Tibial artery (tissue), 4 donors: ENCODE measurements around the gene AKT2.

Source experiments
- DNase-seq, 2 donors: peaks; one replicate each; pipeline ENCODE4 v3.0.0-alpha.2; 2019
- H3K27ac ChIP-seq, 2 donors: fragments of 200-600 bp; sonication (generic) in 1 of 2; 1 replicate in 1 of 2; 2 replicates in 1 of 2; pipeline ENCODE4 v1.5.1; 2018 to 2019; ENCODE audit warnings: mild to moderate bottlenecking in 1 of 2
- H3K27me3 ChIP-seq, 2 donors: fragments of 200-600 bp; sonication (generic) in 1 of 2; one replicate each; pipeline versions ENCODE4 v1.5.1 to v1.6.0; 2016 to 2019
- H3K36me3 ChIP-seq, 3 donors: fragments of 200-600 bp; sonication (generic) in 2 of 3; one replicate each; pipeline ENCODE4 v1.5.1; 2016 to 2019; ENCODE audit warnings: mild to moderate bottlenecking in 2 of 3
- H3K4me1 ChIP-seq, 4 donors: fragments of 200-600 bp; sonication (generic) in 2 of 4; 1 replicate in 3 of 4; 2 replicates in 1 of 4; pipeline ENCODE4 v1.5.1; 2016 to 2019
- H3K4me3 ChIP-seq, 2 donors: fragments of 200-600 bp; sonication (generic) in 1 of 2; 1 replicate in 1 of 2; 2 replicates in 1 of 2; pipeline ENCODE4 v1.5.1; 2018 to 2019; ENCODE audit warnings: mild to moderate bottlenecking in 2 of 2
- H3K9me3 ChIP-seq, 3 donors: fragments of 200-600 bp; sonication (generic) in 1 of 3; one replicate each; pipeline ENCODE4 v1.5.1; 2016 to 2019
- CTCF ChIP-seq, 2 experiments: fragments of 200-600 bp in 1 of 2; fragments of 450-650 bp in 1 of 2; IDR thresholded peaks; one replicate each; pipeline ENCODE4 v1.5.1; 2017 to 2019; ENCODE audit warnings: antibody characterized with exemption in 2 of 2, mild to moderate bottlenecking in 1 of 2, moderate library complexity in 1 of 2
- intact Hi-C: fragments of 100-400 bp; cut with DNase I; formaldehyde crosslinking; loops from one replicate; pipeline ENCODE4 v1.15.0; 2023; ENCODE audit warnings: low total_unique reads

Gene AKT2

GRCh38 chr19:40277356-40278059 is 7.6 kb downstream of the AKT2 start:
- Histone ChIP-seq H3K9me3 (no peaks in the 10 kb centered on the region), H3K36me3 (peaks cover 0 to 7% (median 6%) of the 10 kb centered on the region in 3 donors), H3K4me1 (peaks cover 0 to 70% (median 56%) of the 10 kb centered on the region in 4 donors), H3K27ac (no peak overlapping the region), H3K4me3 (no peak overlapping the region), H3K27me3 (no peaks in the 10 kb centered on the region)
- intact Hi-C loops, result no loop called here
- no peak for TF ChIP-seq CTCF (IDR thresholded peaks at IDR 0.05)
- DNase-seq, result peak in 1 of 2 donors; percentile 56

GRCh38 chr19:40274585-40275544 is 10.3 kb downstream of the AKT2 start:
- H3K9me3 ChIP-seq, result no peaks in the 10 kb centered on the region
- H3K27me3 ChIP-seq, result no peaks in the 10 kb centered on the region
- H3K4me1 ChIP-seq, result peaks cover 0 to 46% (median 38%) of the 10 kb centered on the region in 4 donors
- H3K36me3 ChIP-seq, result peaks cover 0 to 13% (median 0%) of the 10 kb centered on the region in 3 donors
- DNase-seq, result peak in 1 of 2 donors; percentile 61
- intact Hi-C loops, result no loop called here
- no peak overlapping the region for H3K27ac ChIP-seq
- no peak overlapping the region for H3K4me3 ChIP-seq
- no peak for TF ChIP-seq CTCF (IDR thresholded peaks at IDR 0.05)

- peak in 1 of 2 donors; percentile 25 for DNase-seq
- Histone ChIP-seq H3K4me3 (no peak overlapping the region), H3K4me1 (peaks cover 0 to 35% (median 27%) of the 10 kb centered on the region in 4 donors), H3K27me3 (no peaks in the 10 kb centered on the region), H3K36me3 (peaks cover 0 to 13% (median 4%) of the 10 kb centered on the region in 3 donors), H3K9me3 (no peaks in the 10 kb centered on the region), H3K27ac (no peak overlapping the region)
- intact Hi-C loops, result no loop called here
- TF ChIP-seq CTCF (IDR thresholded peaks at IDR 0.05), result no peak
These were observed 11.4 kb downstream of the AKT2 start for GRCh38 chr19:40273469-40274360.

- no peak for DNase-seq
- Histone ChIP-seq H3K9me3 (no peaks in the 10 kb centered on the region), H3K4me3 (no peak overlapping the region), H3K27ac (no peak overlapping the region), H3K27me3 (no peaks in the 10 kb centered on the region), H3K36me3 (peaks cover 0 to 20% (median 5%) of the 10 kb centered on the region in 3 donors), H3K4me1 (peaks cover 0 to 31% (median 18%) of the 10 kb centered on the region in 4 donors)
- intact Hi-C loops, result no loop called here
- no peak for TF ChIP-seq CTCF (IDR thresholded peaks at IDR 0.05)
These were observed 12.9 kb downstream of the AKT2 start for GRCh38 chr19:40272261-40272660.

- H3K27ac ChIP-seq, result no peak overlapping the region
- H3K27me3 ChIP-seq, result no peaks in the 10 kb centered on the region
- no peak for TF ChIP-seq CTCF (IDR thresholded peaks at IDR 0.05)
- H3K4me1 ChIP-seq, result peaks cover 0 to 37% (median 17%) of the 10 kb centered on the region in 4 donors
- peaks cover 0 to 20% (median 5%) of the 10 kb centered on the region in 3 donors for H3K36me3 ChIP-seq
- no peak overlapping the region for H3K4me3 ChIP-seq
- no peaks in the 10 kb centered on the region for H3K9me3 ChIP-seq
- intact Hi-C loops, result no loop called here
- no peak for DNase-seq
These were observed 13.4 kb downstream of the AKT2 start for GRCh38 chr19:40271706-40272105.
